DMS 273 (cell line): ENCODE data around the gene SLC35G3.
"Not testable (repeated sequence)": the region's sequence is repeated elsewhere in the genome, so short reads cannot be mapped to it uniquely, and the experiment has no call there.

Experiments
- DNase-seq: peaks from one replicate; lab custom pipeline; 2025; ENCODE audit not compliant: unreplicated experiment; lab: John Stamatoyannopoulos, UW

Gene SLC35G3

DNA sequence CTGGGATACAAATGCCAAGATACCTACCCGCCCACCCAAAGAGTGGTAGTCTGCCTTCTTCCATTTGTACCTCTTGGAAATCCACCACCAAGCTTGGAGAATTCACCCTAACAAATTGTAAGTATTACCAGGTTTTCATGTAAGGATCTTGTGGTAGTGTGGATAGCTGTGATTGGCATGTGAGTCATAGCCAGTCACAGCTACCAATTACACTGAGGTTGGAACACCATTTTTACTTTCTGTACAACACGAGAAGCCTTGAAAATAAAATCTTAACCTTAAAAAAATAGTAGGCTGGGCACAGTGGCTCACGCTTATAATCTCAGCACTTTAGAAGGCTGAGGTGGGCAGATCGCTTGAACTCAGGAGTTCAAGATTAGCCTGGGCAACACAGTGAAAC is 18.5 kb upstream of the SLC35G3 start:
- no peak for DNase-seq

DNA sequence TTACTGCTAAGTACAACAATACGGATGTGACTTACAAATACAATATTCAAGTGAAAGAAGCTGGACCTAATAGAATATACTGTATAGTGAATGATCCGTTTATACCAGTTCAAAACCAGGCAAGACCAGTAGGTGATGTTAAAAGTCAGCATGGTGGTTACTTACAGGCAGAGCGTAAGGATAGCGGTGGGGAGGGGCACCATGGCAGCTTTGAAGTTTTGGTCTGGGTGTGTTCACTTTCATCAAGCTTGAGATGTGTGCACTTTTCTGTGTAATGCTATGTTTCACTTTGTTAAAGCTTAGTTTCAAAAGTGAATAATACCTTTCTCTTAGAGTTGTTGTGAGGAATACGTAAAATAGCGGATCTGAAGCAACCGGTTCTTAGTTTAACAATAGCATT is 16.5 kb upstream of the SLC35G3 start:
- no peak for DNase-seq

- not testable (repeated sequence) for DNase-seq
Measured at GRCh38 chr17:35202582-35202981, 8.4 kb upstream of the SLC35G3 start.

GRCh38 chr17:35195062-35195461 is 869 bp upstream of the SLC35G3 start:
- DNase-seq, result not testable (repeated sequence)

DNA sequence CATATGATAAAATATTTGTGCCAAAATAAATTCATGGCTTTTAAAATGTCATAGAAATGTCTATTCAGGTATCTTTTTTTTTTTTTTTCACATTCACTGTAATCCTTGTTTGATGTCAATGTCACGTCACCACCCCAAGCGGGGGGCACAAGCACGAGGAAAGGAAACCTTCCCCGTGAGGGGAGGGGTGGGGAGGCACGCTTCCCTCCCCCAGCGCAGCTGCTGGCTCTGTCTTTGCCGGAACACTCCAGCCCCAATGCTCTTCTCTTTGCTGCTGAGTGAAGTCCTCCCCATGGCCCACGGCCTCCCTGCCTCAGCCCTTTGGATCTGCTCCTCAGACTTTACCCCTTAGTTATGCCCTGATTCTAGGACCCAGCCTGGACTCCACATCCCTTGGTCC is 1.5 kb downstream of the SLC35G3 start:
- DNase-seq, result no peak

DNA sequence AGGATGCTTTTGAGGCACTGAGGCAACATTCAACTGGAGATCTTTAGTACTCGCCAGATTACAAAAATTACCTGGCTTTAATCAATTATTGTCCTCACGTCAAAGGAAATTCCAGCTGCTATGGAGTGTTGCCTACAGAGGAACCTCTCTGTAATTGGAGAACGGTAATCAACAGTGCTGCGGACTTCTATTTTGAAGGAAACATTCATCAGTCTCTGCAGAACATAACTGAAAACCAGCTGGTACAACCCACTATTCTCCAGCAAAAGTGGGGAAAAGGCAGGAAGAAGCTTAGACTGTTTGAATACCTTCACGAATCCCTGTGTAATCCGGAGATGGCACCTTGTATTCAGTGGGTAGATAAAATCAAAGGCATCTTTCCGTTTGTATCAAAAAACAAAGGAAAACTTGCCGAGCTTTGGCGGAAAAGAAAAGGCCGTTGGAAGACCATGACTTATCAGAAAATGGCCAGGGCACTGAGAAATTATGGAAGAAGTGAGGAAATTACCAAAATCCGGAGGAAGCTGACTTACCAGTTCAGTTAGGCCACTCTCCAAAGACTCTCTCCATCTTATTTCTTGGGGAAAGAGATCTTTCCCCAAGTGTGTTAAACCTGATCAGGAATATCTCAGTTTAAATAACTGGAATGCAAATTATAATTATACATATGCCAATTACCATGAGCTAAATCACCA is 3.0 kb downstream of the SLC35G3 start:
- DNase-seq, result no peak

DNA sequence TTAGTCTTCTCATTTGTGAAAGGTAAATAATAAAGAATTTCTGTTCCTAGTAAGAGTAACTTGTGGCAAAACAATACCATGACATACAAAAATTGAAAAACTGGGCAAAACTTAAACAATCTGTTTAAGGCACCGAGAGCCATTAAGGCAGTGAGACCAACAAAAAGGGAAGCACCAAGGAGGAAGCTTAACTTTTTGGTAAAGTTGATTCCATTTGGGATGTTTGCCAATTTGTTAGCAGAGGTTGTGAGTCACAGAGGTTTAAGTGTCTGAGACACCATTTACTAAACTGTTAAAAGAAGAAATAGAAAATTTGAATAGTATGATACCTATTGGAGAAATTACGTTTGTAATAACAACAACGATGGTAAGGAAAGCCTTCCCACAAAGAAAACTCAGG is 4.9 kb downstream of the SLC35G3 start:
- DNase-seq, result no peak

GRCh38 chr17:35188111-35188510 is 6.1 kb downstream of the SLC35G3 start:
- no peak for DNase-seq

- no peak for DNase-seq
Measured at GRCh38 chr17:35187481-35187880, 6.7 kb downstream of the SLC35G3 start.

DNA sequence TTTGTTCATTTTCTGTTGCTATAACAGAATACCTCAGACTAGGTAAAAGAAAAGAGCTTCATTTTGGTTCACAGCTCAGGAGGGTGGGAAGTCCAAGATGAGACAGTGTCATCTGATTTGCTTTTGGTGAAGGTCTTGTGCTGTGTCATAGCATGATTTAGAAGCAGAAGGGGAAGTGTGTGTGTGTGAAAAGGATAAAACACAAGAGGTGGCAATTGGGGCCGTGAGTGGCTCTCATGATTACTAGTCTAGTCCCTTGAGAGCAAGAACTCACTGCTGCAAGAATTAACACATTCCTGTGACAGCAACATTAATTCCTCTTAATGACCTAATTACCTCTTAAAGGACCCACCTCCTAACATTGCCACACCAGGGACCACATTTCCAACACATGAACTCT is 8.3 kb downstream of the SLC35G3 start:
- no peak for DNase-seq

DNA sequence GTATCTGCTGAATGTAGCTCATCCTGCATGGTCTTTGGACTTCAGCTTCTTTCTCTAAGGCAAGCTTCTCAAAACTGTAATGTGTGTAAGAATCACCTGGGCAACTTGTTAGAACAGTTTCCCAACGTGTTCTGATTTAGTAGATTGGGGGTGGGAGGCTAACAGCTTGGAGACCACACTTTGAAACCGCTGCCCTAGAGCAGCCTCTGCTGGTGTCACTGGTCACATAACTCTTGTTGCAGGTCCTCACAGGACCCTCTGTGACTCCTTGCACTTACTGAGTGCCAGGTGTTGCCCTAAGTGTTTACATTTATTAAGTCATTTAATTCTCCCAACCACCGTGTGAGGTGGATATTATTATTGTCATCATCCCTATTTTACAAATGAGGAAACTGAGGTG is 9.9 kb downstream of the SLC35G3 start:
- no peak for DNase-seq

DNA sequence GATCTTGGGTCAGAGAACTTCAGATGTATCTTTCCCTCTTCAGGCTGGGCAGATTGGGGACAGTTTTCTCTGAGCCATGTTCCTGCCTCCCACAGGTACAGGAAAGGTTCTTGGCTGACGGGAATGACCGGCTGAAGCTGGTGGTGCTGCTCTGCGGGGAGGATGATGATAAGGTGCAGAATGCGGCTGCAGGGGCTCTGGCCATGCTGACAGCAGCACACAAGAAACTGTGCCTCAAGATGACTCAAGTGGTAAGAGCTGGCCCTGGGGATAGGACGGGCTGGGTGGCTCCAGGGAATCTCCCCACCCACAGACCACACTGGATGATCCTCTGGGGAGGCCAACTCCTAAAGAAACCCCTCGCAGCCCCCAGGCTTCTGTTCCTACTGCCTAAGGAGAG is 10.9 kb downstream of the SLC35G3 start:
- no peak for DNase-seq

- not testable (repeated sequence) for DNase-seq
Measured at GRCh38 chr17:35179379-35179778, 14.8 kb downstream of the SLC35G3 start.

DNA sequence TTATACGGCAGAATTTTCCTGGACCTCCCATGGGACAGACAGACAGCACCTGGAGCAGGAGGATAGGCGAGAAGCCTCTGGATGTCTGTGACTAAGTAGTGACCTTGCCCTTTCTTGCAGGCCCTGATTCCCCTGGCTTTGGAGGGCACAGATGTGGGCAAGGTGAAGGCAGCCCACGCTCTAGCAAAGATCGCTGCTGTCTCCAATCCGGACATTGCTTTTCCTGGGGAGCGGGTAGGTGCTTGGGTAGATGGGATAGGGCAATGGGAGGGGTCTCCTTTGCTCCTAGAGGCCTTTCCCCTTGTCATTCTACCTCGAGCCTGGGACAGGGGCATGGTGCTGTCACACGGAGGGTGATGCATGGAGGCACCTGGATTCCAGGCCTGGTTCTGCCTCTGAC is 17.3 kb downstream of the SLC35G3 start:
- DNase-seq, result no peak

- DNase-seq, result no peak
Measured at GRCh38 chr17:35175638-35176415, 18.4 kb downstream of the SLC35G3 start.

- DNase-seq, result no peak
Measured at GRCh38 chr17:35174835-35175334, 19.3 kb downstream of the SLC35G3 start.

DNA sequence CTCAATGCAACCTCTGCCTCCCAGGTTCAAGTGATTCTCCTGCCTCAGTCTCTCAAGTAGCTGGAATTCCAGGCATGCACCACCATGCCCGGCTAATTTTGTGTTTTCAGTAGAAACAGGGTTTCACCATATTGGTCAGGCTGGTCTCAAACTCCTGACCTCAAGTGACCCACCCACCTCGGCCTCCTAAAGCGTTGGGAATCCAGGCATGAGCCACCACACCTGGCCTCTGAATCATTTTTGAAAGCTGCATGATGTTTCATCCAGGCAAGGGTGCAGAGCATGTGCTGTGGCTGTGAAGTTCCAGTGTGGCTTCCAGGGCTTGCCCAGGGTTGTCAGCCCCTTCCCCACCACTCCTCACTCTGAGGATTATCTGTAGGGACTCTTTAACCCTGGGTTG is 21.9 kb downstream of the SLC35G3 start:
- DNase-seq, result not testable (repeated sequence)

- no peak for DNase-seq
Measured at GRCh38 chr17:35171834-35172233, 22.4 kb downstream of the SLC35G3 start.

DNA sequence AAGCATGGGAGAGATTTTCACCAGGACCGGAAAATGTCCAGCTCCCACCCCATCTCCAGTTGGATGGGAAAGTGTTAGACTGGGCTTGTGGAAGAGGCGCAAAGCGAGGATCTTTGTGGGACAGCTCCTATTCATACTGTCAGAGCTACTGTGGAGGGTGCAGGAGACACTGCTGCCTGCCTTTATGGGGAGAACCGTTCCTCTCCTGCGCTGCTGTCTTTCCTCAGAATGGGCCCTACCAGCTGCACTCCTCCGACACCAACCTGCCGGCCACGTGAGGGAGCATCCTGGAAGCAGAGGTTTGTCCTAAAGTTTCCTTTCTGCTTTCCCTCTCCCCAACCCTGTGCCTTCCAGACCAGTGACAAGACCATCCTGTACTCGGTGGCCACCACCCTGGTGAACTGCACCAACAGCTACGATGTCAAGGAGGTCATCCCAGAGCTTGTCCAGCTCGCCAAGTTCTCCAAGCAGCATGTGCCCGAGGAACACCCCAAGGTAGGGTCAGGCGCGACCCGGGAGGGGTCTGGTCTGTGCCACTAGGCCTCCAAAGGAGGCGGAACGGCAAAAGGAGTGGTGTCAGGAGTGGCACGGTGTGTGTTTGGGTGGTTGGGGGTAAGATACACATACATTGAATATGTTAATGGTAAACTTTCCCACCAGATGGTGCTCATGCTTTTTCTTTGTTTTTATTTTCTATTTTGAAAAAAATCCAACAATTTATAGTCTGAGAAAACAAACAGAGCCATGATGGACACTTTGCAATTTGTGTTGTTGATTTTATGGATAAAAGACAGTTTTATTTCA is 23.0 kb downstream of the SLC35G3 start:
- peak; percentile 36 for DNase-seq

- DNase-seq, result no peak
Measured at GRCh38 chr17:35169835-35170363, 24.3 kb downstream of the SLC35G3 start.

- no peak for DNase-seq
Measured at GRCh38 chr17:35167666-35168065, 26.5 kb downstream of the SLC35G3 start.
